H9 (cell line): Measurements from ENCODE around the gene FAM78B. TPM values are rescaled to one million over a fixed set of nuclear protein-coding genes. Genes with fewer than 3 reads are reported as not detected.

ENCODE experiments used
- DNase-seq: peaks from one replicate; pipeline ENCODE4 v3.0.0-alpha.2; 2017
- H2AFZ ChIP-seq: one replicate; pipeline ENCODE4 v1.6.1; 2013; ENCODE audit warnings: mild to moderate bottlenecking, low read length, control low read depth, moderate library complexity
- H2AK5ac ChIP-seq: 2 replicates; pipeline ENCODE4 v1.6.1; 2013; ENCODE audit warnings: low read length, control low read depth, mixed read lengths; ENCODE audit not compliant: insufficient read length
- H2BK120ac ChIP-seq: one replicate; pipeline ENCODE4 v1.6.1; 2013; ENCODE audit warnings: low read depth, mild to moderate bottlenecking, low read length, control low read depth, inconsistent platforms; ENCODE audit not compliant: poor library complexity, severe bottlenecking
- H2BK12ac ChIP-seq: 2 replicates; pipeline ENCODE4 v1.6.1; 2013; ENCODE audit warnings: low read length, control low read depth, mixed read lengths, low read depth; ENCODE audit not compliant: insufficient read length
- H2BK15ac ChIP-seq: 2 replicates; pipeline ENCODE4 v1.6.1; 2013; ENCODE audit warnings: low read depth, low read length, control low read depth
- H2BK20ac ChIP-seq: one replicate; pipeline ENCODE4 v1.6.1; 2013; ENCODE audit warnings: low read depth, mild to moderate bottlenecking, low read length, control low read depth, inconsistent platforms; ENCODE audit not compliant: poor library complexity, severe bottlenecking
- H2BK5ac ChIP-seq: 2 replicates; pipeline ENCODE4 v1.6.1; 2013; ENCODE audit warnings: low read length, control low read depth, mixed read lengths; ENCODE audit not compliant: insufficient read length
- H3K14ac ChIP-seq: 2 replicates; pipeline ENCODE4 v1.6.1; 2013; ENCODE audit warnings: low read length, control low read depth; ENCODE audit not compliant: insufficient read depth
- H3K18ac ChIP-seq: 2 replicates; pipeline ENCODE4 v1.6.1; 2013; ENCODE audit warnings: low read depth, mild to moderate bottlenecking, mixed read lengths, low read length, control low read depth; ENCODE audit not compliant: insufficient read length
- H3K23ac ChIP-seq: 2 replicates; pipeline ENCODE4 v1.6.1; 2013; ENCODE audit warnings: low read length, control low read depth, mixed read lengths, low read depth; ENCODE audit not compliant: insufficient read length
- H3K23me2 ChIP-seq: 2 replicates; pipeline ENCODE4 v1.6.1; 2013; ENCODE audit warnings: low read depth, mild to moderate bottlenecking, mixed read lengths, low read length, control low read depth; ENCODE audit not compliant: insufficient read length, poor library complexity, severe bottlenecking
- H3K27ac ChIP-seq: 2 replicates; pipeline ENCODE4 v1.5.1; 2013; ENCODE audit warnings: low read length, control low read depth, mixed read lengths, low read depth; ENCODE audit not compliant: insufficient read length
- H3K27me3 ChIP-seq: 2 replicates; pipeline ENCODE4 v1.6.1; 2013; ENCODE audit warnings: low read length, control low read depth, inconsistent platforms; ENCODE audit not compliant: insufficient read depth
- H3K4ac ChIP-seq: 2 replicates; pipeline ENCODE4 v1.6.1; 2013; ENCODE audit warnings: low read depth, mild to moderate bottlenecking, control low read depth, inconsistent platforms, low read length, moderate library complexity
- H3K4me1 ChIP-seq: 2 replicates; pipeline ENCODE4 v1.6.1; 2013; ENCODE audit warnings: low read length, control low read depth, inconsistent platforms; ENCODE audit not compliant: insufficient read depth
- H3K4me2 ChIP-seq: 2 replicates; pipeline ENCODE4 v1.6.1; 2013; ENCODE audit warnings: low read length, control low read depth, mixed read lengths; ENCODE audit not compliant: insufficient read length, insufficient read depth
- H3K56ac ChIP-seq: 2 replicates; pipeline ENCODE4 v1.6.1; 2013; ENCODE audit warnings: low read depth, mild to moderate bottlenecking, mixed read lengths, low read length, control low read depth; ENCODE audit not compliant: insufficient read length
- H3K79me1 ChIP-seq: 2 replicates; pipeline ENCODE4 v1.6.1; 2013; ENCODE audit warnings: low read depth, mild to moderate bottlenecking, moderate library complexity, low read length, control low read depth, inconsistent platforms; ENCODE audit not compliant: insufficient read depth, poor library complexity, severe bottlenecking
- H3K79me2 ChIP-seq: 2 replicates; pipeline ENCODE4 v1.6.1; 2013; ENCODE audit warnings: low read length, control low read depth, inconsistent platforms; ENCODE audit not compliant: insufficient read depth
- H3K9ac ChIP-seq: 2 replicates; pipeline ENCODE4 v1.6.1; 2013; ENCODE audit warnings: low read length, control low read depth, mixed read lengths; ENCODE audit not compliant: insufficient read length; ENCODE audit errors: extremely low read depth
- H3K9me3 ChIP-seq: one replicate; pipeline ENCODE4 v1.6.1; 2013; ENCODE audit warnings: low read depth, low read length, inconsistent platforms; ENCODE audit not compliant: control insufficient read depth
- H3T11ph ChIP-seq: one replicate; pipeline ENCODE4 v1.6.1; 2013; ENCODE audit warnings: mild to moderate bottlenecking, low read length, control low read depth, inconsistent platforms
- H4K20me1 ChIP-seq: one replicate; pipeline ENCODE4 v1.6.1; 2013; ENCODE audit not compliant: control insufficient read depth, insufficient read length, insufficient read depth
- H4K5ac ChIP-seq: 2 replicates; pipeline ENCODE4 v1.6.1; 2013; ENCODE audit warnings: low read depth, mild to moderate bottlenecking, mixed read lengths, low read length, control low read depth; ENCODE audit not compliant: insufficient read length
- H4K8ac ChIP-seq: replicated peaks from 2 replicates; pipeline ENCODE4 v1.6.1; 2013; ENCODE audit warnings: low read length, control low read depth, mixed read lengths, low read depth; ENCODE audit not compliant: insufficient read length
- H4K91ac ChIP-seq: 2 replicates; pipeline ENCODE4 v1.6.1; 2013; ENCODE audit warnings: low read depth, mild to moderate bottlenecking, moderate library complexity, mixed read lengths, low read length, control low read depth; ENCODE audit not compliant: insufficient read length
- H3K27ac Mint-ChIP-seq, 3 experiments: 2 replicates in 2 of 3; 3 replicates in 1 of 3; pipeline ENCODE4 v1.8.0; 2020 to 2021; ENCODE audit warnings: mixed read lengths in 3 of 3, mild to moderate bottlenecking in 1 of 3, moderate library complexity in 1 of 3
- H3K27me3 Mint-ChIP-seq: 2 replicates; pipeline ENCODE4 v1.8.0; 2021; ENCODE audit warnings: low read depth, mild to moderate bottlenecking, moderate library complexity, mixed read lengths
- H3K36me3 Mint-ChIP-seq, 3 experiments: 2 replicates in 2 of 3; 3 replicates in 1 of 3; pipeline ENCODE4 v1.8.0; 2020 to 2021; ENCODE audit warnings: low read depth in 3 of 3, mixed read lengths in 3 of 3; ENCODE audit not compliant: insufficient read depth in 1 of 3
- H3K4me1 Mint-ChIP-seq, 2 experiments: 2 replicates each; pipeline ENCODE4 v1.8.0; 2020; ENCODE audit warnings: mixed read lengths in 2 of 2
- H3K4me3 Mint-ChIP-seq, 2 experiments: 2 replicates in 1 of 2; 3 replicates in 1 of 2; pipeline ENCODE4 v1.8.0; 2020 to 2021; ENCODE audit warnings: mild to moderate bottlenecking in 2 of 2, mixed read lengths in 2 of 2, moderate library complexity in 1 of 2
- H3K9me3 Mint-ChIP-seq, 2 experiments: 2 replicates in 1 of 2; 3 replicates in 1 of 2; pipeline ENCODE4 v1.8.0; 2020; ENCODE audit warnings: mild to moderate bottlenecking in 2 of 2, mixed read lengths in 2 of 2, moderate library complexity in 1 of 2
- CTCF ChIP-seq: fragments of 200-600 bp; sonication (generic); conservative IDR thresholded peaks from 3 replicates; pipeline ENCODE4 v1.8.0; 2021; ENCODE audit warnings: antibody characterized with exemption, mild to moderate bottlenecking
- WGBS: extraction: QIAGEN DNeasy Blood & Tissue Kit; methylation state at CpG from one replicate; pipeline ENCODE4 v1.1.7; 2013; ENCODE audit warnings: missing lambda C conversion rate, low lambda C conversion rate, mixed read lengths; ENCODE audit not compliant: insufficient read length; ENCODE audit errors: extremely low coverage; 5-methylcytosine and 5-hydroxymethylcytosine counted together
- total RNA-seq: library from RNA; stranded (reverse); gene quantifications from 2 replicates; pipeline ENCODE4 v1.2.1, GENCODE V29; 2021

The FAM78B gene
- total RNA-seq, 1 experiment from 2014 or later: 2.3 TPM

GRCh38 chr1:166116026-166116425 is 50.8 kb downstream of the FAM78B start:
- H3K4me1 Mint-ChIP-seq: peaks cover 11 to 12% of the 10 kb centered on the region in 2 experiments
- Histone ChIP-seq H3K9me3 (no peaks in the 10 kb centered on the region), H3K56ac (no peak overlapping the region), H3K79me1 (no peaks in the 10 kb centered on the region), H3K4me2 (no peak overlapping the region), H3K79me2 (no peaks in the 10 kb centered on the region), H4K20me1 (no peaks in the 10 kb centered on the region), H3K23me2 (no peaks in the 10 kb centered on the region), H3K4me1 (peaks cover 5% of the 10 kb centered on the region; the same call in 1 of the 2 replicates), H3K14ac (no peak overlapping the region), H2BK15ac (no peak overlapping the region), H3T11ph (no peak overlapping the region), H3K9ac (no peak overlapping the region), H3K27ac (no peak overlapping the region), H4K5ac (no peak overlapping the region), H4K91ac (no peak overlapping the region), H2BK20ac (no peak overlapping the region), H2BK5ac (no peak overlapping the region), H3K18ac (no peak overlapping the region), H4K8ac (no peak overlapping the region), H2AFZ (no peak overlapping the region), H2BK12ac (no peak overlapping the region), H2AK5ac (no peak overlapping the region), H3K23ac (no peak overlapping the region), H3K4ac (no peak overlapping the region), H2BK120ac (no peak overlapping the region), H3K27me3 (no peaks in the 10 kb centered on the region)
- WGBS: no CpG with 5 or more reads among the region's 1 CpG
- TF ChIP-seq CTCF: no peak
- no peaks in the 10 kb centered on the region for H3K36me3 Mint-ChIP-seq
- no peak for DNase-seq
- H3K9me3 Mint-ChIP-seq: no peaks in the 10 kb centered on the region
- H3K4me3 Mint-ChIP-seq: no peak overlapping the region
- H3K27me3 Mint-ChIP-seq: no peaks in the 10 kb centered on the region
- H3K27ac Mint-ChIP-seq: no peak overlapping the region
